GM20000 (cell line): ENCODE data around the gene PLEKHM1.

Experiments
- DNase-seq: peaks from one replicate; pipeline ENCODE4 v3.0.0; 2012; ENCODE audit warnings: low spot score
- CTCF ChIP-seq: IDR thresholded peaks from 2 replicates; pipeline ENCODE4 v1.5.1; 2012; ENCODE audit warnings: mild to moderate bottlenecking, control low read depth; ENCODE audit errors: extremely low read depth, missing control alignments

Gene PLEKHM1

GRCh38 chr17:45388604-45389325 is 101.8 kb downstream of the PLEKHM1 start:
- no peak for DNase-seq
- TF ChIP-seq CTCF: no peak

- no peak for TF ChIP-seq CTCF
Measured at GRCh38 chr17:45387739-45388138, 102.8 kb downstream of the PLEKHM1 start.

GRCh38 chr17:45386178-45386577 is 104.3 kb downstream of the PLEKHM1 start:
- DNase-seq: no peak
- TF ChIP-seq CTCF: no peak

More at GRCh38 chr17:45387739-45388138, 102.8 kb downstream of the PLEKHM1 start:
- no peak for DNase-seq
